Measurements from ENCODE around the gene ARMCX2.

DNA sequence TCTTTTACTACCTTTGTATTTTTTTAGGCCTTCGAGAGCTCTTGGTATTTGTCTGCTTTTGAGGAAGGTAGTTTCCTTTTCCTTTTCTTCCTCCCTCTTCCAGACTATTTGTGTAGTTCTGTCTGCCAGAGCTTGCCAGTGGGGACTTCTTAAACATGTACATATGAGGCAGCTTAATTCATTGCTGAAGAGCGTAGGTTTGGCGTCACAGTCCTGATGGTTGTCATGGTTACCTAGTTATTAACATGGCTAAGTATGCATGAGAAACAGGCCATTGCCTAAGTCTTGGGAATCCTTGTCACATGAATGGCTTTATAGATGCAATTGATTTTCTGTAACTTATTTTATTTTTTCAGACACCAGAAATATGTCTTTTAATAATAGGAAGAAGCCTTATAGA is 48.5 kb upstream of the ARMCX2 start:
- TF ChIP-seq, protein P1, sequence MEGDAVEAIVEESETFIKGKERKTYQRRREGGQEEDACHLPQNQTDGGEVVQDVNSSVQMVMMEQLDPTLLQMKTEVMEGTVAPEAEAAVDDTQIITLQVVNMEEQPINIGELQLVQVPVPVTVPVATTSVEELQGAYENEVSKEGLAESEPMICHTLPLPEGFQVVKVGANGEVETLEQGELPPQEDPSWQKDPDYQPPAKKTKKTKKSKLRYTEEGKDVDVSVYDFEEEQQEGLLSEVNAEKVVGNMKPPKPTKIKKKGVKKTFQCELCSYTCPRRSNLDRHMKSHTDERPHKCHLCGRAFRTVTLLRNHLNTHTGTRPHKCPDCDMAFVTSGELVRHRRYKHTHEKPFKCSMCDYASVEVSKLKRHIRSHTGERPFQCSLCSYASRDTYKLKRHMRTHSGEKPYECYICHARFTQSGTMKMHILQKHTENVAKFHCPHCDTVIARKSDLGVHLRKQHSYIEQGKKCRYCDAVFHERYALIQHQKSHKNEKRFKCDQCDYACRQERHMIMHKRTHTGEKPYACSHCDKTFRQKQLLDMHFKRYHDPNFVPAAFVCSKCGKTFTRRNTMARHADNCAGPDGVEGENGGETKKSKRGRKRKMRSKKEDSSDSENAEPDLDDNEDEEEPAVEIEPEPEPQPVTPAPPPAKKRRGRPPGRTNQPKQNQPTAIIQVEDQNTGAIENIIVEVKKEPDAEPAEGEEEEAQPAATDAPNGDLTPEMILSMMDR (conservative IDR thresholded peaks at IDR 0.05) = no peak
- TF ChIP-seq EZH2 (IDR thresholded peaks at IDR 0.05; ENCODE audit: low read depth) = no peak

Data from PC-9 (cell line).